HG03045 (cell line): ENCODE measurements around the gene WDR5B.
"Not testable (repeated sequence)": the region's sequence is repeated elsewhere in the genome, so short reads cannot be mapped to it uniquely, and the experiment has no call there.

Experiments used
- ATAC-seq: cut with Tn5 transposase; IDR thresholded peaks from one replicate; pipeline ENCODE4 v1.9.1; 2021; ENCODE audit warnings: mild to moderate bottlenecking, moderate library complexity; ENCODE audit not compliant: unreplicated experiment

WDR5B gene

GRCh38 chr3:122415762-122416654, at the start of gene WDR5B:
WDR5B (minus strand) TSS chr3:122416062; CDS start chr3:122415528, 534 bp downstream.
- ATAC-seq = peak; percentile 87

GRCh38 chr3:122464659-122465058, 48.8 kb upstream of the WDR5B start:
- ATAC-seq = no peak

- ATAC-seq = no peak
These were observed 46.5 kb upstream of the WDR5B start for GRCh38 chr3:122462406-122462805.

- no peak for ATAC-seq
These were observed 45.9 kb upstream of the WDR5B start for GRCh38 chr3:122461806-122462205.

GRCh38 chr3:122458992-122459391, 43.1 kb upstream of the WDR5B start:
- no peak for ATAC-seq

- ATAC-seq = no peak
These were observed 41.8 kb upstream of the WDR5B start for GRCh38 chr3:122457706-122458105.

- no peak for ATAC-seq
These were observed 40.2 kb upstream of the WDR5B start for GRCh38 chr3:122456074-122456473.

GRCh38 chr3:122451371-122451770, 35.5 kb upstream of the WDR5B start:
- no peak for ATAC-seq

- not testable (repeated sequence) for ATAC-seq
These were observed 32.4 kb upstream of the WDR5B start for GRCh38 chr3:122448218-122448617.

GRCh38 chr3:122444491-122444887, 28.6 kb upstream of the WDR5B start:
- not testable (repeated sequence) for ATAC-seq

GRCh38 chr3:122443762-122444490, 28.1 kb upstream of the WDR5B start:
- not testable (repeated sequence) for ATAC-seq

GRCh38 chr3:122443090-122443489, 27.2 kb upstream of the WDR5B start:
- no peak for ATAC-seq

- ATAC-seq = no peak
These were observed 20.1 kb upstream of the WDR5B start for GRCh38 chr3:122435950-122436349.

GRCh38 chr3:122430371-122430770, 14.5 kb upstream of the WDR5B start:
- ATAC-seq = no peak

- ATAC-seq = no peak
These were observed 12.1 kb upstream of the WDR5B start for GRCh38 chr3:122427857-122428471.

GRCh38 chr3:122421836-122422235, 6.0 kb upstream of the WDR5B start:
- no peak for ATAC-seq

- ATAC-seq = no peak
These were observed 5.2 kb upstream of the WDR5B start for GRCh38 chr3:122421101-122421500.

- ATAC-seq = no peak
These were observed 1.1 kb upstream of the WDR5B start for GRCh38 chr3:122416966-122417365.

- peak; percentile 62 for ATAC-seq
These were observed 638 bp downstream of the WDR5B start for GRCh38 chr3:122415104-122415744.

GRCh38 chr3:122414391-122414790, 1.5 kb downstream of the WDR5B start:
- ATAC-seq = no peak

- ATAC-seq = no peak
These were observed 5.2 kb downstream of the WDR5B start for GRCh38 chr3:122410639-122411038.
